Measurements from ENCODE around the gene CTNNAL1.
"Not testable (repeated sequence)": the region's sequence is repeated elsewhere in the genome, so short reads cannot be mapped to it uniquely, and the experiment has no call there.

The CTNNAL1 gene

GRCh38 chr9:108951578-108951977 is 61.7 kb downstream of the CTNNAL1 start:
- Mint-ChIP-seq H3K36me3 (ENCODE audit: low read depth) (no peaks in the 10 kb centered on the region), H3K4me1 (ENCODE audit: low read depth) (peaks cover 2% of the 10 kb centered on the region), H3K27me3 (no peaks in the 10 kb centered on the region), H3K9me3 (no peaks in the 10 kb centered on the region), H3K27ac (no peak overlapping the region), H3K4me3 (no peak overlapping the region)
- DNase-seq, result no peak

GRCh38 chr9:108950168-108950567 is 63.1 kb downstream of the CTNNAL1 start:
- H3K4me3 Mint-ChIP-seq, result no peak overlapping the region
- no peaks in the 10 kb centered on the region for H3K9me3 Mint-ChIP-seq
- peaks cover 2% of the 10 kb centered on the region for H3K4me1 Mint-ChIP-seq (ENCODE audit: low read depth)
- DNase-seq, result no peak
- H3K36me3 Mint-ChIP-seq (ENCODE audit: low read depth), result no peaks in the 10 kb centered on the region
- no peaks in the 10 kb centered on the region for H3K27me3 Mint-ChIP-seq
- H3K27ac Mint-ChIP-seq, result no peak overlapping the region

- DNase-seq, result no peak
- H3K9me3 Mint-ChIP-seq, result no peaks in the 10 kb centered on the region
- H3K4me3 Mint-ChIP-seq, result no peak overlapping the region
- no peak overlapping the region for H3K27ac Mint-ChIP-seq
- no peaks in the 10 kb centered on the region for H3K27me3 Mint-ChIP-seq
- peaks cover 12% of the 10 kb centered on the region for H3K4me1 Mint-ChIP-seq (ENCODE audit: low read depth)
- H3K36me3 Mint-ChIP-seq (ENCODE audit: low read depth), result peaks cover 47% of the 10 kb centered on the region
Measured at GRCh38 chr9:108939975-108940374, 73.3 kb downstream of the CTNNAL1 start.

- no peak for DNase-seq
- Mint-ChIP-seq H3K4me1 (ENCODE audit: low read depth) (peaks cover 17% of the 10 kb centered on the region), H3K9me3 (no peaks in the 10 kb centered on the region), H3K27ac (no peak overlapping the region), H3K36me3 (ENCODE audit: low read depth) (peaks cover 61% of the 10 kb centered on the region), H3K4me3 (no peak overlapping the region), H3K27me3 (no peaks in the 10 kb centered on the region)
Measured at GRCh38 chr9:108937561-108938305, 75.6 kb downstream of the CTNNAL1 start.

GRCh38 chr9:108934323-108934893 is 78.9 kb downstream of the CTNNAL1 start, which contains the start of gene ABITRAM:
TSS of gene ABITRAM (plus strand) at chr9:108934400. CDS start at chr9:108934487, 87 bp downstream.
- peak within 1 kb of the TSS; percentile 96 for H3K27ac Mint-ChIP-seq
- H3K9me3 Mint-ChIP-seq, result no peaks in the 10 kb centered on the region
- H3K4me3 Mint-ChIP-seq, result peak within 1 kb of the TSS; percentile 97
- no peaks in the 10 kb centered on the region for H3K27me3 Mint-ChIP-seq
- peaks cover 35% of the 10 kb centered on the region for H3K4me1 Mint-ChIP-seq (ENCODE audit: low read depth)
- peak; percentile 84 for DNase-seq
- peaks cover 60% of the 10 kb centered on the region for H3K36me3 Mint-ChIP-seq (ENCODE audit: low read depth)

- Mint-ChIP-seq H3K36me3 (ENCODE audit: low read depth) (peaks cover 60% of the 10 kb centered on the region), H3K27ac (peak within 1 kb of the TSS; percentile 96), H3K27me3 (no peaks in the 10 kb centered on the region), H3K4me3 (peak within 1 kb of the TSS; percentile 97), H3K9me3 (no peaks in the 10 kb centered on the region), H3K4me1 (ENCODE audit: low read depth) (peaks cover 35% of the 10 kb centered on the region)
- peak; percentile 95 for DNase-seq
Measured at GRCh38 chr9:108933718-108934322, 79.5 kb downstream of the CTNNAL1 start, which contains the start of gene ELP1. TSS of gene ELP1 (minus strand) at chr9:108934124. CDS start at chr9:108931146, 2,978 bp downstream.

GRCh38 chr9:108933231-108933717 is 80.0 kb downstream of the CTNNAL1 start:
- Mint-ChIP-seq H3K9me3 (no peaks in the 10 kb centered on the region), H3K27ac (peak overlapping the region; percentile 96), H3K4me3 (peak overlapping the region; percentile 97), H3K27me3 (no peaks in the 10 kb centered on the region), H3K36me3 (ENCODE audit: low read depth) (peaks cover 60% of the 10 kb centered on the region), H3K4me1 (ENCODE audit: low read depth) (peaks cover 35% of the 10 kb centered on the region)
- no peak for DNase-seq

- Mint-ChIP-seq H3K27ac (no peak overlapping the region), H3K36me3 (ENCODE audit: low read depth) (peaks cover 76% of the 10 kb centered on the region), H3K4me3 (no peak overlapping the region), H3K4me1 (ENCODE audit: low read depth) (peaks cover 25% of the 10 kb centered on the region), H3K9me3 (no peaks in the 10 kb centered on the region), H3K27me3 (no peaks in the 10 kb centered on the region)
- no peak for DNase-seq
Measured at GRCh38 chr9:108928386-108928785, 84.9 kb downstream of the CTNNAL1 start.

GRCh38 chr9:108924466-108924865 is 88.8 kb downstream of the CTNNAL1 start:
- peaks cover 95% of the 10 kb centered on the region for H3K36me3 Mint-ChIP-seq (ENCODE audit: low read depth)
- H3K27me3 Mint-ChIP-seq, result no peaks in the 10 kb centered on the region
- peak overlapping the region; percentile 7 for H3K27ac Mint-ChIP-seq

GRCh38 chr9:108921200-108921599 is 92.1 kb downstream of the CTNNAL1 start:
- no peak overlapping the region for H3K4me3 Mint-ChIP-seq
- no peaks in the 10 kb centered on the region for H3K27me3 Mint-ChIP-seq
- H3K9me3 Mint-ChIP-seq, result no peaks in the 10 kb centered on the region
- DNase-seq, result no peak
- peaks cover 94% of the 10 kb centered on the region for H3K36me3 Mint-ChIP-seq (ENCODE audit: low read depth)
- no peaks in the 10 kb centered on the region for H3K4me1 Mint-ChIP-seq (ENCODE audit: low read depth)
- no peak overlapping the region for H3K27ac Mint-ChIP-seq

More at GRCh38 chr9:108924466-108924865, 88.8 kb downstream of the CTNNAL1 start:
- Mint-ChIP-seq H3K9me3 (no peaks in the 10 kb centered on the region), H3K4me1 (ENCODE audit: low read depth) (peaks cover 1% of the 10 kb centered on the region), H3K4me3 (no peak overlapping the region)
- no peak for DNase-seq

- not testable (repeated sequence) for DNase-seq; H3K9me3 Mint-ChIP-seq; H3K4me1 Mint-ChIP-seq (ENCODE audit: low read depth); H3K27ac Mint-ChIP-seq; H3K27me3 Mint-ChIP-seq; H3K4me3 Mint-ChIP-seq
- H3K36me3 Mint-ChIP-seq (ENCODE audit: low read depth), result peaks cover 94% of the 10 kb centered on the region
Measured at GRCh38 chr9:108920401-108920800, 92.9 kb downstream of the CTNNAL1 start.

- Mint-ChIP-seq H3K9me3 (no peaks in the 10 kb centered on the region), H3K36me3 (ENCODE audit: low read depth) (peaks cover 93% of the 10 kb centered on the region), H3K27ac (no peak overlapping the region), H3K4me3 (no peak overlapping the region), H3K27me3 (no peaks in the 10 kb centered on the region), H3K4me1 (ENCODE audit: low read depth) (no peaks in the 10 kb centered on the region)
- no peak for DNase-seq
Measured at GRCh38 chr9:108919517-108919916, 93.8 kb downstream of the CTNNAL1 start.

- Mint-ChIP-seq H3K36me3 (ENCODE audit: low read depth) (peaks cover 92% of the 10 kb centered on the region), H3K27ac (no peak overlapping the region), H3K9me3 (no peaks in the 10 kb centered on the region)
Measured at GRCh38 chr9:108913391-108913790, 99.9 kb downstream of the CTNNAL1 start.

GRCh38 chr9:108911820-108912219 is 101.5 kb downstream of the CTNNAL1 start:
- no peak for DNase-seq
- Mint-ChIP-seq H3K27me3 (no peaks in the 10 kb centered on the region), H3K4me1 (ENCODE audit: low read depth) (peaks cover 15% of the 10 kb centered on the region), H3K36me3 (ENCODE audit: low read depth) (peaks cover 93% of the 10 kb centered on the region), H3K9me3 (no peaks in the 10 kb centered on the region), H3K4me3 (no peak overlapping the region), H3K27ac (peak overlapping the region; percentile 27)

More at GRCh38 chr9:108913391-108913790, 99.9 kb downstream of the CTNNAL1 start:
- Mint-ChIP-seq H3K4me3 (no peak overlapping the region), H3K4me1 (ENCODE audit: low read depth) (peaks cover 15% of the 10 kb centered on the region), H3K27me3 (no peaks in the 10 kb centered on the region)
- no peak for DNase-seq
